HepG2 (cell line): Measurements from ENCODE around the gene KLHL7. TPM values are rescaled to one million over a fixed set of nuclear protein-coding genes. Genes with fewer than 3 reads are reported as not detected.

Source experiments
- ATAC-seq: fragments of 200-7000 bp; cut with Tn5 transposase; 3 replicates; pipeline ENCODE4 v1.9.1; 2020; ENCODE audit warnings: mild to moderate bottlenecking, moderate library complexity
- BruUV-seq: library from RNA; stranded (reverse); fragments of 400-500 nt; replicated peaks from 2 replicates; lab custom pipeline; 2021; lab: Mats Ljungman, UMichigan
- CTCF ChIA-PET: fragments of 300-600 bp; formaldehyde crosslinking; extraction: SDS; loops from one replicate; lab custom pipeline; 2021; ENCODE audit warnings: low total read pairs, inconsistent platforms, low intra/inter-chr PET ratio; lab: Yijun Ruan, JAX
- POLR2A ChIA-PET: fragments of 350-600 bp; sonication (Branson Sonifier 250); formaldehyde crosslinking; loops from one replicate; lab custom pipeline; 2020; ENCODE audit warnings: antibody characterized with exemption, inconsistent platforms; lab: Yijun Ruan, JAX
- DNase-seq: peaks from one replicate; pipeline ENCODE4 v3.0.0-alpha.2; 2015; ENCODE audit warnings: low spot score
- FAIRE-seq: peaks from 3 replicates; lab custom pipeline; 2011; peaks lifted over from hg19 to GRCh38; lab: Jason Lieb, UNC
- H2AFZ ChIP-seq: one replicate; pipeline ENCODE4 v1.6.1; 2011; ENCODE audit warnings: low read length, inconsistent platforms
- H3K27ac ChIP-seq: fragments of 300-600 bp; 3 replicates; pipeline ENCODE4 v1.8.0; 2011; ENCODE audit warnings: mixed run types, mild to moderate bottlenecking, mixed read lengths, low read length, inconsistent platforms; ENCODE audit not compliant: insufficient read depth; ENCODE audit errors: extremely low read length
- H3K27me3 ChIP-seq, 2 experiments: fragments of 200-600 bp in 1 of 2; 2 replicates in 1 of 2; 3 replicates in 1 of 2; pipeline versions ENCODE4 v1.6.0 to v1.8.0; 2011; ENCODE audit warnings: low read length in 2 of 2, mild to moderate bottlenecking in 2 of 2, moderate library complexity in 2 of 2, inconsistent platforms in 1 of 2; ENCODE audit not compliant: insufficient read depth in 2 of 2, control insufficient read depth in 1 of 2
- H3K36me3 ChIP-seq, 2 experiments: fragments of 200-600 bp in 1 of 2; replicated peaks in 1 of 2; 2 replicates in 1 of 2; 3 replicates in 1 of 2; pipeline versions ENCODE4 v1.5.1 to v1.8.0; 2011; ENCODE audit warnings: low read length in 2 of 2, inconsistent platforms in 1 of 2; ENCODE audit not compliant: insufficient read depth in 2 of 2, control insufficient read depth in 1 of 2
- H3K4me1 ChIP-seq: 2 replicates; pipeline ENCODE4 v1.5.1; 2012; ENCODE audit warnings: low read length, inconsistent platforms; ENCODE audit not compliant: insufficient read depth
- H3K4me2 ChIP-seq: 2 replicates; pipeline ENCODE4 v1.6.0; 2011; ENCODE audit warnings: low read depth, low read length, inconsistent platforms
- H3K4me3 ChIP-seq, 3 experiments: fragments of 200-600 bp in 1 of 3; sonication (generic), shearing (Covaris generic) in 1 of 3; replicated peaks in 1 of 3; 2 replicates each; pipeline ENCODE4 v1.5.1; 2011 to 2016; ENCODE audit warnings: low read length in 3 of 3, inconsistent platforms in 2 of 3, low read depth in 2 of 3, mild to moderate bottlenecking in 2 of 3, control low read depth in 1 of 3, mixed read lengths in 1 of 3; ENCODE audit not compliant: insufficient read depth in 1 of 3
- H3K79me2 ChIP-seq: one replicate; pipeline ENCODE4 v1.6.1; 2011; ENCODE audit warnings: low read length, inconsistent platforms; ENCODE audit not compliant: insufficient read depth
- H3K9ac ChIP-seq: 2 replicates; pipeline ENCODE4 v1.6.0; 2011; ENCODE audit warnings: mild to moderate bottlenecking, low read depth, low read length, inconsistent platforms; ENCODE audit not compliant: insufficient read depth
- H3K9me3 ChIP-seq: 2 replicates; pipeline ENCODE4 v1.5.1; 2012; ENCODE audit warnings: mild to moderate bottlenecking, low read length
- H4K20me1 ChIP-seq: 2 replicates; pipeline ENCODE4 v1.6.0; 2011; ENCODE audit warnings: inconsistent platforms, mild to moderate bottlenecking, low read length, moderate library complexity; ENCODE audit not compliant: insufficient read depth
- CERS6 ChIP-seq: sonication (generic); formaldehyde crosslinking; IDR thresholded peaks from 2 replicates; pipeline ENCODE4 v1.5.0; 2020; ENCODE audit warnings: missing genetic modification reagents
- CSRNP1 ChIP-seq: sonication (generic); formaldehyde crosslinking; IDR thresholded peaks from 2 replicates; pipeline ENCODE4 v1.8.1; 2023; ENCODE audit warnings: mild to moderate bottlenecking, missing genetic modification reagents
- DDIT3 ChIP-seq: sonication (generic); formaldehyde crosslinking; IDR thresholded peaks from 2 replicates; pipeline ENCODE4 v1.4.0; 2020; ENCODE audit warnings: mild to moderate bottlenecking, missing genetic modification reagents
- DZIP1 ChIP-seq: sonication (generic); formaldehyde crosslinking; IDR thresholded peaks from 2 replicates; pipeline ENCODE4 v1.5.0; 2020; ENCODE audit warnings: mild to moderate bottlenecking, missing genetic modification reagents
- HMG20A ChIP-seq: IDR thresholded peaks from 2 replicates; pipeline ENCODE4 v1.6.1; 2016; ENCODE audit warnings: borderline replicate concordance
- HOXA7 ChIP-seq: sonication (generic); formaldehyde crosslinking; IDR thresholded peaks from 2 replicates; pipeline ENCODE4 v1.8.1; 2022; ENCODE audit warnings: mild to moderate bottlenecking, missing genetic modification reagents, moderate library complexity
- HOXA9 ChIP-seq: sonication (generic); formaldehyde crosslinking; IDR thresholded peaks from 2 replicates; pipeline ENCODE4 v1.8.1; 2022; ENCODE audit warnings: missing genetic modification reagents, mild to moderate bottlenecking, moderate library complexity, borderline replicate concordance
- KDM1A ChIP-seq: IDR thresholded peaks from 2 replicates; pipeline ENCODE4 v1.6.1; 2016; ENCODE audit warnings: missing compliant biosample characterization
- NFIB ChIP-seq: sonication (generic); formaldehyde crosslinking; IDR thresholded peaks from 2 replicates; pipeline ENCODE4 v1.9.0; 2021; ENCODE audit warnings: missing genetic modification reagents, mild to moderate bottlenecking, borderline replicate concordance
- PTBP1 ChIP-seq: fragments of 200-400 bp; formaldehyde crosslinking; IDR thresholded peaks from 2 replicates; pipeline ENCODE4 v1.6.1; 2018; ENCODE audit warnings: low read length, low read depth; ENCODE audit not compliant: poor library complexity, severe bottlenecking
- RFX5 ChIP-seq: IDR thresholded peaks from 2 replicates; pipeline ENCODE4 v1.6.1; 2011; ENCODE audit warnings: low read depth, low read length, improper control_type of control experiment
- THYN1 ChIP-seq: sonication (generic); formaldehyde crosslinking; IDR thresholded peaks from 2 replicates; pipeline ENCODE4 v1.8.1; 2023; ENCODE audit warnings: low read depth, mild to moderate bottlenecking, moderate library complexity, missing genetic modification reagents, borderline replicate concordance
- TOPORS ChIP-seq: sonication (generic); formaldehyde crosslinking; IDR thresholded peaks from 2 replicates; pipeline ENCODE4 v1.8.0; 2023; ENCODE audit warnings: mild to moderate bottlenecking, missing genetic modification reagents
- TP53 ChIP-seq: sonication (generic); formaldehyde crosslinking; conservative IDR thresholded peaks from 2 replicates; pipeline ENCODE4 v1.4.0; 2020; ENCODE audit warnings: missing genetic modification reagents
- ZFP82 ChIP-seq: sonication (generic); formaldehyde crosslinking; IDR thresholded peaks from 2 replicates; pipeline ENCODE4 v1.5.1; 2020; ENCODE audit warnings: mild to moderate bottlenecking, missing genetic modification reagents, borderline replicate concordance
- ZNF256 ChIP-seq: sonication (generic); formaldehyde crosslinking; conservative IDR thresholded peaks from 2 replicates; pipeline ENCODE4 v1.4.0; 2020; ENCODE audit warnings: missing genetic modification reagents
- ZNF326 ChIP-seq: sonication (generic); formaldehyde crosslinking; IDR thresholded peaks from 2 replicates; pipeline ENCODE4 v1.4.0; 2020; ENCODE audit warnings: missing genetic modification reagents, borderline replicate concordance
- ZNF513 ChIP-seq: sonication (generic); formaldehyde crosslinking; conservative IDR thresholded peaks from 2 replicates; pipeline ENCODE4 v1.5.0; 2020; ENCODE audit warnings: missing genetic modification reagents
- WGBS: methylation state at CpG from one replicate; pipeline ENCODE4 v1.1.6; 2017; ENCODE audit warnings: low lambda C conversion rate; 5-methylcytosine and 5-hydroxymethylcytosine counted together
- in situ Hi-C: cut with HindIII; loops from 2 replicates; pipeline ENCODE4 v1.10.0; 2017; ENCODE audit warnings: low pct_unique_long_range_greater_than_20kb; ENCODE audit not compliant: extremely low pct_ligation_motif_present
- intact Hi-C: fragments of 100-400 bp; cut with micrococcal nuclease; formaldehyde crosslinking; loops from one replicate; pipeline ENCODE4 v1.10.0; 2022; ENCODE audit not compliant: unreplicated experiment
- polyA plus RNA-seq, 8 experiments: library from polyadenylated mRNA; depleted of rRNA in 3 of 8; stranded (reverse) in 7 of 8; unstranded in 1 of 8; fragments of >200 nt; fragmentation: Illumina TruSeq in 4 of 8; extraction: Trizol in 4 of 8; gene quantifications; 2 replicates each; pipeline versions ENCODE4 v1.2.1 to v1.2.3, GENCODE V29; 2011 to 2016; ENCODE audit warnings: low read depth in 4 of 8, missing spikeins in 1 of 8, mixed read lengths in 1 of 8; ENCODE audit not compliant: insufficient read depth in 1 of 8
- total RNA-seq, 5 experiments: library from RNA; depleted of rRNA; stranded (reverse); fragments of >200 nt; fragmentation: Illumina TruSeq; extraction: Trizol; gene quantifications; 2 replicates each; pipeline ENCODE4 v1.2.3, GENCODE V29; 2016; ENCODE audit warnings: low read depth in 1 of 5

KLHL7 gene
- total and polyA plus RNA-seq, 2 of the 13 experiments (the other 11 are each of a cell fraction or from before 2014, with no cell fraction given) = 16.2 to 34.4 TPM

GRCh38 chr7:23129036-23129435 is 23.5 kb downstream of the KLHL7 start:
- ChIA-PET POLR2A (interaction anchor here (0.6 kb wide), 1 partner anchor 22 kb away, joined by 3 read pairs; no protein-coding TSS in a partner anchor), CTCF (no interaction called here)
- Histone ChIP-seq H4K20me1 (no peaks in the 10 kb centered on the region), H3K27ac (no peak overlapping the region), H3K4me2 (no peak overlapping the region), H3K36me3 (peaks cover 2 to 13% of the 10 kb centered on the region in 2 experiments), H3K4me3 (no peak overlapping the region)
- DNase-seq = no peak
- TF ChIP-seq TP53 (CRISPR knock-in tag) (no peak), CERS6 (no peak), RFX5 (no peak), ZNF256 (CRISPR knock-in tag) (no peak), HMG20A (CRISPR knock-in tag) (no peak), TOPORS (CRISPR knock-in tag) (no peak), THYN1 (CRISPR knock-in tag) (no peak), ZNF326 (no peak), HOXA9 (CRISPR knock-in tag) (no peak), HOXA7 (no peak), PTBP1 (no peak), NFIB (CRISPR knock-in tag) (no peak), ZNF513 (CRISPR knock-in tag) (no peak), DZIP1 (CRISPR knock-in tag) (no peak), KDM1A (CRISPR knock-in tag) (no peak), ZFP82 (CRISPR knock-in tag) (no peak), CSRNP1 (CRISPR knock-in tag) (no peak), DDIT3 (CRISPR knock-in tag) (no peak)
- TF ChIP-seq, all 625 proteins: peak for 0
- ATAC-seq (peak; percentile 71), FAIRE-seq (no peak)
- in situ Hi-C loops = no loop called here
- Histone ChIP-seq H3K27me3 (no peaks in the 10 kb centered on the region), H2AFZ (no peak overlapping the region), H3K4me1 (peaks cover 11% of the 10 kb centered on the region), H3K79me2 (no peaks in the 10 kb centered on the region), H3K9me3 (no peaks in the 10 kb centered on the region), H3K9ac (no peak overlapping the region)
- WGBS = 64% methylated on average over 2 of the region's 4 CpGs
- intact Hi-C loops = no loop called here
- no TSS peak for BruUV-seq
